Left lung (tissue), 10 donors: Measurements from ENCODE around the gene RRP8. TPM values are rescaled to one million over a fixed set of nuclear protein-coding genes. Genes with fewer than 3 reads are reported as not detected.
A peak's percentile ranks its signal among the peaks of the same experiment; 100 is the strongest.

Experiments used
- ATAC-seq: fragments of 200-7000 bp; cut with Tn5 transposase; one replicate; pipeline ENCODE4 v1.9.1; 2020; ENCODE audit warnings: moderate library complexity
- DNase-seq, 4 donors: peaks; one replicate each; pipeline ENCODE4 v3.0.0-alpha.2; 2013 to 2020
- H3K27ac ChIP-seq, 2 donors: fragments of 200-600 bp; sonication (generic) in 1 of 2; one replicate each; pipeline versions ENCODE4 v1.5.0 to v1.8.0; 2020 to 2021
- H3K27me3 ChIP-seq, 2 donors: fragments of 200-600 bp; sonication (generic) in 1 of 2; one replicate each; pipeline versions ENCODE4 v1.5.0 to v1.8.0; 2020 to 2021
- H3K36me3 ChIP-seq, 2 donors: fragments of 200-600 bp; sonication (generic) in 1 of 2; one replicate each; pipeline versions ENCODE4 v1.5.0 to v1.8.0; 2020 to 2021
- H3K4me1 ChIP-seq, 2 donors: fragments of 200-600 bp; one replicate each; pipeline ENCODE4 v1.8.0; 2021
- H3K4me3 ChIP-seq, 2 donors: fragments of 200-600 bp; sonication (generic) in 1 of 2; one replicate each; pipeline versions ENCODE4 v1.5.0 to v1.8.0; 2020 to 2021; ENCODE audit warnings: mild to moderate bottlenecking in 1 of 2
- H3K9me3 ChIP-seq, 2 donors: fragments of 200-600 bp; sonication (generic) in 1 of 2; one replicate each; pipeline versions ENCODE4 v1.5.0 to v1.8.0; 2020 to 2021
- intact Hi-C, 2 donors: fragments of 100-400 bp; cut with DNase I; formaldehyde crosslinking; loops; one replicate each; pipeline versions ENCODE4 v1.11.2 to v1.14.2; 2022
- polyA plus RNA-seq, 6 donors: library from polyadenylated mRNA; unstranded; fragments of 120-200 nt; gene quantifications; one replicate each; pipeline ENCODE4 v1.2.1, GENCODE V29; 2013; ENCODE audit not compliant: insufficient read length in 6 of 6
- total RNA-seq, 2 donors: library from RNA; stranded (reverse); fragmentation: NEBNext Ultra II Directional; extraction: Animal tissue kit (Norgen Biotek cat#: 25700); gene quantifications; one replicate each; pipeline ENCODE4 v1.2.1, GENCODE V29; 2021
- TF ChIP-seq, protein P1 (sequence below), 2 donors: fragments of 200-600 bp; sonication (generic) in 1 of 2; IDR thresholded peaks; one replicate each; pipeline versions ENCODE4 v1.5.0 to v1.8.0; 2021; ENCODE audit warnings: antibody characterized with exemption in 2 of 2
- donor health status: DM: no; HTN: yes; CAD: no.
- donor health status: DM: no; HTN: no; CAD: no.

RRP8 gene
- total and polyA plus RNA-seq, 8 donors = 17.0 to 24.4 (median 20.4) TPM

DNA sequence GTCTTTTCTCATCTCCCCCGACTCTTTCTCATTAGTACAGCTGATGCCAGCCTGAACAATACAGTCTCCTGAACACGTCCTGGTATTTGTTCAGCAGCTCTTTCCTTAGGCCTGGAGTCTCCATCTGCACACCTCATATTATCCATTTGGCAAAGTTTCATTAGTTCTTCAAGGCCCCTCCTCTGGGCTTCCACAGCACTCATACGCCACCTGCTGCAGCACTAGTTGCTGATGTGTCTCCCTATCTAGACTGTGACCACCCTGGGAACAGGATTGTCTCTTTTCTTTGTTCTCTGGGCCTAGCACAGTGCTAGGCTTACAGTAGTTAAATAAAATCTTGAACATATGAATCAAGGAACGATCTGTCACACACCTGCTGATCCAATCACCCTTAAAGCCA lies 35.0 kb upstream of the RRP8 start:
- TF ChIP-seq, protein P1, sequence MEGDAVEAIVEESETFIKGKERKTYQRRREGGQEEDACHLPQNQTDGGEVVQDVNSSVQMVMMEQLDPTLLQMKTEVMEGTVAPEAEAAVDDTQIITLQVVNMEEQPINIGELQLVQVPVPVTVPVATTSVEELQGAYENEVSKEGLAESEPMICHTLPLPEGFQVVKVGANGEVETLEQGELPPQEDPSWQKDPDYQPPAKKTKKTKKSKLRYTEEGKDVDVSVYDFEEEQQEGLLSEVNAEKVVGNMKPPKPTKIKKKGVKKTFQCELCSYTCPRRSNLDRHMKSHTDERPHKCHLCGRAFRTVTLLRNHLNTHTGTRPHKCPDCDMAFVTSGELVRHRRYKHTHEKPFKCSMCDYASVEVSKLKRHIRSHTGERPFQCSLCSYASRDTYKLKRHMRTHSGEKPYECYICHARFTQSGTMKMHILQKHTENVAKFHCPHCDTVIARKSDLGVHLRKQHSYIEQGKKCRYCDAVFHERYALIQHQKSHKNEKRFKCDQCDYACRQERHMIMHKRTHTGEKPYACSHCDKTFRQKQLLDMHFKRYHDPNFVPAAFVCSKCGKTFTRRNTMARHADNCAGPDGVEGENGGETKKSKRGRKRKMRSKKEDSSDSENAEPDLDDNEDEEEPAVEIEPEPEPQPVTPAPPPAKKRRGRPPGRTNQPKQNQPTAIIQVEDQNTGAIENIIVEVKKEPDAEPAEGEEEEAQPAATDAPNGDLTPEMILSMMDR (IDR thresholded peaks at IDR 0.05) = no peak
- H3K36me3 ChIP-seq = peaks cover 0 to 5% of the 10 kb centered on the region in 2 donors
- peak overlapping the region; percentile 19 to 33 for H3K27ac ChIP-seq
- no peaks in the 10 kb centered on the region for H3K27me3 ChIP-seq
- ATAC-seq (peak; percentile 47), DNase-seq (no peak)
- no peak overlapping the region for H3K4me3 ChIP-seq
- H3K4me1 ChIP-seq = peaks cover 19 to 57% of the 10 kb centered on the region in 2 donors
- intact Hi-C loops = no loop called here
- no peaks in the 10 kb centered on the region for H3K9me3 ChIP-seq

DNA sequence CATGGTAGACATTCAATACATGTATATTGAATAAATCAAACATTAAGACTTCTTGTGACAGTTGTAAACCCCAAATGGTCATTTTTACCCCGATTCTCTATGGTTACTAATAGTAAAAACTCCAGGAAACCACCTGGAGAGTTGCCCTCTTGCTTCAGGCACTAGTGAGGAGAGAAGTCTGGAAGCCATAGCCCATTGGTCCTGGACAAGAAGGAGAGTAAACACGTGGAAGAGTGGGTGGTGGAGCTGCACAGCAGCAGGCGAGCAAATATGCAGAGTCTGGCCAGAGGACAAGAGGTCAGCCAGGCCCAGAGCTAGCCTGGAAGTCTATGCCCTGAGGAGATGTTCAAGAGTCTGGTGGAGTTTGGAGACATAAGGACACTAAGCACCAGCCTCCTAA lies 34.5 kb upstream of the RRP8 start:
- DNase-seq (peak in 1 of 4 donors; percentile 74), ATAC-seq (peak; percentile 93)
- TF ChIP-seq, protein P1 (IDR thresholded peaks at IDR 0.05) = no peak
- no peaks in the 10 kb centered on the region for H3K27me3 ChIP-seq
- no peak overlapping the region for H3K4me3 ChIP-seq
- H3K4me1 ChIP-seq = peaks cover 19 to 57% of the 10 kb centered on the region in 2 donors
- H3K27ac ChIP-seq = peak overlapping the region; percentile 19 to 33
- no peaks in the 10 kb centered on the region for H3K9me3 ChIP-seq
- intact Hi-C loops = no loop called here
- H3K36me3 ChIP-seq = peaks cover 0 to 5% of the 10 kb centered on the region in 2 donors

DNA sequence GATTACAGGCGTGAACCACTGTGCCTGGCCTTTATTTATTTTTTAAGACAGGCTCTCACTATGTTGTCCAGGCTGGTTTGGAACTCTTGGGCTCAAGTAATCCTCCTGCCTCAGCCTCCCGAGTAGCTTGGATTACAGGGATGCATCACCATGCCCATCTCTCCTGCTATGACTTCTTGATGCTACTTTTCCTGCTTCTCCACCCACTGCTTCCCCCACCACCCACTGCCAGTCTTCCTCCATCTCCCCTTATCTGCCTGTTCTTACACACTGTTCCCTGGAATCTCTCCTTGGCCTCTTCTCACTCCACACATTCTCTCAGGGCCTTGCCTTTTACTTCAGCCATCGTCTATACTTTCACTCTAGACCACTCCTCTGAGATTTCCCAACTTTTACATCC lies 33.1 kb upstream of the RRP8 start:
- peaks cover 0 to 12% of the 10 kb centered on the region in 2 donors for H3K36me3 ChIP-seq
- DNase-seq = no peak
- H3K27me3 ChIP-seq = no peaks in the 10 kb centered on the region
- H3K4me1 ChIP-seq = peaks cover 19 to 57% of the 10 kb centered on the region in 2 donors
- no peak overlapping the region for H3K4me3 ChIP-seq
- intact Hi-C loops = no loop called here
- no peak for ATAC-seq
- peak overlapping the region in 1 of 2 donors; percentile 85 for H3K27ac ChIP-seq
- no peaks in the 10 kb centered on the region for H3K9me3 ChIP-seq
- TF ChIP-seq, protein P1 (IDR thresholded peaks at IDR 0.05) = no peak

DNA sequence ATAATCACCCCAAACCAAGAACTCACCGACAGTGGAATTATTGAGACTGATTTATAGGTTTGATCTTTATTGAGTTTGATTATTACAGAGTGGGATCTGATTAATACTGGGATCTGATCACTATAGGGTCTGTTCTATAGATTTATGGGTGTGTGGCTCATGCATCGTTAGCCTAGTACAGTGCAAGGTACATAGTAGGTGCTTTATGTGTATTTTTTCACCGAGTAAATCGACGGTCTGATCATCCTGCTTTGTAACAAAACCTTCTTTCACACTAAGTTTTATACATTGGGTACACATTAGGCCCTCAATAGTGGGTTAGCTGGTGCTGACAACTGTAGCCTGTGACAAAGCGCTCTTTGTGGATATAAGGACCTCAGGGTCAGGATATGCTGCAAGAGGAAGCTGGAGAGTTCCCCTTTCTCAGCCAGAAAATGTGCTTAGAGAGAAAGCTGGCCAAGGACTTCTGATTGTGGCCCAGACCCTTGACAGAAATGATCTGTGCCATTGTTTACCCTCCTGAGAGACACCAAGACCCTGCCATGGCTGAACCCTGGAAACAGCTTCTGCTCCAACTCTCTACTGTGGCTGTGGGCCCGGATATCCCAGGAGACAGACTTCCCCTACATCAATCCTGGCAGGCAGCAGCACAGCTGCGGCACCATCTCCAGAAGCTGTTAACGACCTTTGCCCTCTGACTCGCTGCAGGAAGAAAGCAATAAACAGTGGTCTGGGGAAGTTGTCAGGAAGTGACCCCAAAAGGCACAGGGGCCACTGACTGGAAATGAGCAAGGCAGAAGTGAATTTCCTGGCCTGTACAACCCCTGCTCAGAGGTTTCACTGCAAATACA lies 31.9 kb upstream of the RRP8 start:
- no peaks in the 10 kb centered on the region for H3K27me3 ChIP-seq

DNA sequence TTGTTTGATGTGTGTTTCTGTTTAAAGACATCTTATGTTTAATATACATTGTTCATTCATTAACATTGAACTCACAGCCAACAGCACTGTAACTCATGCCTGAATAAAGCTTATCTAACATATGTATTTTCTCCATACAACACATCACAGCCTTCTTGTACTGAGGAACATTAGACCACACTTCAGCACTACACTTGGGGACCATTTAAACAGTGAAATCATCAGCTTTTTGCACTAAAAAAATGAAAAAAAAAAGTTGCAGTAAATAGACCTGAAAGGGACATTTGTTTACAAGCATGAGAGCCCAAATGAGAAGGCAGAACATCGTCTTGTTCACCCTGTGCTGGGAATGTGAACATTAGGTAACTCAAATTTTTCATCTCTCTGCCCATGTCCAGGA lies 31.1 kb upstream of the RRP8 start:
- TF ChIP-seq, protein P1 (IDR thresholded peaks at IDR 0.05) = no peak
- Histone ChIP-seq H3K4me3 (no peak overlapping the region), H3K27me3 (no peaks in the 10 kb centered on the region), H3K36me3 (peaks cover 0 to 22% of the 10 kb centered on the region in 2 donors), H3K9me3 (no peaks in the 10 kb centered on the region), H3K4me1 (peaks cover 19 to 57% of the 10 kb centered on the region in 2 donors), H3K27ac (peak overlapping the region; percentile 51 to 85)
- intact Hi-C loops = no loop called here
- ATAC-seq (no peak), DNase-seq (no peak)

More for the DNA sequence above, 31.9 kb upstream of the RRP8 start:
- ATAC-seq (peak; percentile 36), DNase-seq (peak in 1 of 4 donors; percentile 61)
- Histone ChIP-seq H3K27ac (peak overlapping the region; percentile 51 to 85), H3K9me3 (no peaks in the 10 kb centered on the region), H3K4me1 (peaks cover 19 to 57% of the 10 kb centered on the region in 2 donors), H3K36me3 (peaks cover 0 to 21% of the 10 kb centered on the region in 2 donors), H3K4me3 (no peak overlapping the region)
- intact Hi-C loops = no loop called here
- TF ChIP-seq, protein P1 (IDR thresholded peaks at IDR 0.05) = no peak
